ENCODE results near the gene POLR3H. TPM values are rescaled to one million over a fixed set of nuclear protein-coding genes. Genes with fewer than 3 reads are reported as not detected.

The POLR3H gene
- total and polyA plus RNA-seq, 2 donors (not counting 1 experiment from before 2014, with no cell fraction given), result 12.4 to 32.1 TPM

- Mint-ChIP-seq H3K4me1 (peaks cover 15% of the 10 kb centered on the region), H3K27ac (peak overlapping the region; percentile 37), H3K4me3 (no peak overlapping the region), H3K9me3 (ENCODE audit: insufficient read depth) (no peaks in the 10 kb centered on the region), H3K27me3 (no peaks in the 10 kb centered on the region)
- Histone ChIP-seq H3K36me3 (replicated peaks in 1 of 2; ENCODE audit: control extremely low read depth in 1 of 2, control insufficient read depth in 1 of 2, extremely low read depth in 1 of 2, insufficient read depth in 2 of 2, low read length in 1 of 2) (peaks cover 0 to 70% of the 10 kb centered on the region in 2 experiments), H3K27me3 (replicated peaks in 1 of 4; ENCODE audit: control extremely low read depth in 1 of 4, control insufficient read depth in 3 of 4, insufficient read depth in 4 of 4, low read length in 3 of 4) (no peaks in the 10 kb centered on the region), H3K4me2 (replicated peaks; ENCODE audit: low read depth, low read length, poor library complexity, severe bottlenecking) (no peak overlapping the region), H3K4me3 (ENCODE audit: control extremely low read depth in 1 of 5, extremely low read depth in 1 of 5, insufficient read depth in 1 of 5, low read depth in 2 of 5, low read length in 4 of 5) (no peak overlapping the region), H3K79me2 (ENCODE audit: control insufficient read depth, insufficient read depth, low read length) (no peaks in the 10 kb centered on the region), H3K9me3 (ENCODE audit: control extremely low read depth in 1 of 3, control insufficient read depth in 2 of 3, insufficient read depth in 1 of 3, low read length in 2 of 3) (no peaks in the 10 kb centered on the region), H3K9ac (ENCODE audit: low read length) (no peak overlapping the region), H4K20me1 (ENCODE audit: control insufficient read depth, insufficient read depth, low read length, poor library complexity, severe bottlenecking) (peaks cover 26% of the 10 kb centered on the region), H3K4me1 (ENCODE audit: control insufficient read depth in 2 of 2, insufficient read depth in 2 of 2, low read length in 2 of 2) (peaks cover 7 to 12% of the 10 kb centered on the region in 2 donors), H2AFZ (ENCODE audit: insufficient read depth, low read depth, low read length, poor library complexity, severe bottlenecking) (no peak overlapping the region), H3K27ac (ENCODE audit: low read length in 2 of 2) (peak overlapping the region in 1 of 2 donors; percentile 16)
- ChIA-PET POLR2A (interaction anchor here (0.6 kb wide), 1 partner anchor 120 kb away, joined by 7 read pairs; no protein-coding TSS in a partner anchor), CTCF (interaction anchor here (1.4 to 13.2 kb wide), 6 partner anchors 21 to 144 kb away, joined by 4 to 228 read pairs (median 8); partner anchors contain the start of gene TEF)
- DNase-seq, result no peak
- no peak for ATAC-seq (ENCODE audit: low read depth)
- intact Hi-C loops (cut with micrococcal nuclease), result loop anchor here (1.0 kb wide), 1 partner anchor 122 kb away; no protein-coding TSS in a partner anchor
- 88% methylated on average over 13 of the region's 13 CpGs for WGBS (ENCODE audit: insufficient coverage)
- TF ChIP-seq, protein P1, sequence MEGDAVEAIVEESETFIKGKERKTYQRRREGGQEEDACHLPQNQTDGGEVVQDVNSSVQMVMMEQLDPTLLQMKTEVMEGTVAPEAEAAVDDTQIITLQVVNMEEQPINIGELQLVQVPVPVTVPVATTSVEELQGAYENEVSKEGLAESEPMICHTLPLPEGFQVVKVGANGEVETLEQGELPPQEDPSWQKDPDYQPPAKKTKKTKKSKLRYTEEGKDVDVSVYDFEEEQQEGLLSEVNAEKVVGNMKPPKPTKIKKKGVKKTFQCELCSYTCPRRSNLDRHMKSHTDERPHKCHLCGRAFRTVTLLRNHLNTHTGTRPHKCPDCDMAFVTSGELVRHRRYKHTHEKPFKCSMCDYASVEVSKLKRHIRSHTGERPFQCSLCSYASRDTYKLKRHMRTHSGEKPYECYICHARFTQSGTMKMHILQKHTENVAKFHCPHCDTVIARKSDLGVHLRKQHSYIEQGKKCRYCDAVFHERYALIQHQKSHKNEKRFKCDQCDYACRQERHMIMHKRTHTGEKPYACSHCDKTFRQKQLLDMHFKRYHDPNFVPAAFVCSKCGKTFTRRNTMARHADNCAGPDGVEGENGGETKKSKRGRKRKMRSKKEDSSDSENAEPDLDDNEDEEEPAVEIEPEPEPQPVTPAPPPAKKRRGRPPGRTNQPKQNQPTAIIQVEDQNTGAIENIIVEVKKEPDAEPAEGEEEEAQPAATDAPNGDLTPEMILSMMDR (IDR thresholded peaks at IDR 0.05), result no peak
- no peak for TF ChIP-seq EZH2 (IDR thresholded peaks at IDR 0.05; ENCODE audit: borderline replicate concordance, insufficient read depth, low read depth, low read length, poor library complexity, severe bottlenecking)
Measured at GRCh38 chr22:41525450-41526225, 18.6 kb downstream of the POLR3H start.

Data from B cell (primary cell).